Caco-2 (cell line): ENCODE results near the gene TMEM131L. TPM values are rescaled to one million over a fixed set of nuclear protein-coding genes. Genes with fewer than 3 reads are reported as not detected.
A peak's percentile ranks its signal among the peaks of the same experiment; 100 is the strongest.

ENCODE experiments used
- BruUV-seq: library from RNA; stranded (reverse); fragments of 400-500 nt; replicated peaks from 2 replicates; lab custom pipeline; 2021; lab: Mats Ljungman, UMichigan
- CTCF ChIA-PET: fragments of 300-600 bp; sonication (Branson Sonifier 250); formaldehyde crosslinking; loops from one replicate; lab custom pipeline; 2022; ENCODE audit warnings: antibody characterized with exemption; lab: Charles Lee
- POLR2A ChIA-PET: fragments of 300-600 bp; sonication (Branson Sonifier 250); formaldehyde crosslinking; loops from one replicate; lab custom pipeline; 2022; ENCODE audit warnings: antibody characterized with exemption; lab: Charles Lee
- DNase-seq, 2 experiments: peaks; one replicate each; pipeline versions ENCODE4 v3.0.0 to v3.0.0-alpha.2; 2020 to 2022
- H3K27me3 ChIP-seq: replicated peaks from 2 replicates; pipeline ENCODE4 v1.6.0; 2011; ENCODE audit warnings: low read length; ENCODE audit not compliant: control insufficient read depth, insufficient read depth
- H3K36me3 ChIP-seq: 2 replicates; pipeline ENCODE4 v1.5.1; 2011; ENCODE audit warnings: low read length; ENCODE audit not compliant: control insufficient read depth, insufficient read depth
- H3K4me1 ChIP-seq: fragments of 250-450 bp; sonication (Bioruptor Pico); 2 replicates; pipeline ENCODE4 v1.5.1; 2020; ENCODE audit warnings: mild to moderate bottlenecking
- H3K4me3 ChIP-seq: 2 replicates; pipeline ENCODE4 v1.5.1; 2011; ENCODE audit warnings: low read depth, mild to moderate bottlenecking, control low read depth, low read length
- H3K9me3 ChIP-seq: fragments of 250-450 bp; sonication (Bioruptor Pico); 2 replicates; pipeline ENCODE4 v1.5.1; 2020; ENCODE audit warnings: mild to moderate bottlenecking, moderate library complexity
- H3K27ac Mint-ChIP-seq: one replicate; pipeline ENCODE4 v1.8.0; 2022; ENCODE audit warnings: mixed read lengths; ENCODE audit not compliant: unreplicated experiment
- H3K27me3 Mint-ChIP-seq: one replicate; pipeline ENCODE4 v1.8.0; 2022; ENCODE audit warnings: mixed read lengths; ENCODE audit not compliant: insufficient read depth, unreplicated experiment
- H3K36me3 Mint-ChIP-seq: one replicate; pipeline ENCODE4 v1.8.0; 2022; ENCODE audit warnings: mild to moderate bottlenecking, mixed read lengths; ENCODE audit not compliant: insufficient read depth, unreplicated experiment
- H3K4me1 Mint-ChIP-seq: one replicate; pipeline ENCODE4 v1.8.0; 2022; ENCODE audit warnings: low read depth, mixed read lengths; ENCODE audit not compliant: unreplicated experiment
- H3K4me3 Mint-ChIP-seq: one replicate; pipeline ENCODE4 v1.8.0; 2022; ENCODE audit warnings: mild to moderate bottlenecking, moderate library complexity, mixed read lengths; ENCODE audit not compliant: unreplicated experiment
- H3K9me3 Mint-ChIP-seq: one replicate; pipeline ENCODE4 v1.8.0; 2022; ENCODE audit warnings: mixed read lengths; ENCODE audit not compliant: unreplicated experiment
- intact Hi-C: fragments of 100-400 bp; cut with micrococcal nuclease; formaldehyde crosslinking; loops from one replicate; pipeline ENCODE4 v1.10.0; 2022; ENCODE audit not compliant: unreplicated experiment
- total RNA-seq: library from RNA; stranded (reverse); gene quantifications from 2 replicates; pipeline ENCODE4 v1.2.3, GENCODE V29; 2022
- TF ChIP-seq, protein P1 (sequence below), 2 experiments: fragments of 200-600 bp in 1 of 2; IDR thresholded peaks; 1 replicate in 1 of 2; 2 replicates in 1 of 2; pipeline versions ENCODE4 v1.5.1 to v1.8.0; 2011 to 2022; ENCODE audit warnings: antibody characterized with exemption in 1 of 2, control low read depth in 1 of 2, inconsistent platforms in 1 of 2, low read depth in 1 of 2, low read length in 1 of 2, mild to moderate bottlenecking in 1 of 2, moderate library complexity in 1 of 2; ENCODE audit not compliant: insufficient read depth in 1 of 2, severe bottlenecking in 1 of 2, unreplicated experiment in 1 of 2

TMEM131L gene
- total RNA-seq, 1 experiment from 2014 or later = 20.8 TPM

DNA sequence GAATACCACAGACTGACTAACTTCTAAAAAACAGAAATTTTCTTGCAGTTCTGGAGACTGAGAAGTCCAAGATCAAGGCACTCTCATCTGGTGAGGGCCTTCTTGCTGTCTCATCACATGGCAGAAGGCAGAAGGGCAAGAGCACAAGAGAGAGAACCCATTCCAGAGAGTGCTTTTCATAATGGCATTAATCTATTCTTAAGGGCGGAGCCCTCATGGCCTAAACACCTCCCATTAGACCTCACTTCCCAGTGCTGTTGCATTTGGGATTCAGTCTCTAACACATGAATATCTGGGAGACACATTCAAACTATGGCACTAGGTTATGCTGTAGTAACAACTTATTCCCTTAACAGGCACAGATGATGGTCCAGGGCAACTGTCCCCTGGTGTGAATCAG is 180.8 kb downstream of the TMEM131L start:
- Histone ChIP-seq H3K36me3 (no peaks in the 10 kb centered on the region), H3K9me3 (no peaks in the 10 kb centered on the region), H3K4me3 (no peak overlapping the region), H3K4me1 (no peaks in the 10 kb centered on the region), H3K27me3 (no peaks in the 10 kb centered on the region)
- ChIA-PET CTCF (no interaction called here), POLR2A (no interaction called here)
- intact Hi-C loops = no loop called here
- BruUV-seq = no TSS peak
- no peak overlapping the region for H3K27ac Mint-ChIP-seq
- no peaks in the 10 kb centered on the region for H3K9me3 Mint-ChIP-seq
- no peak for DNase-seq
- H3K4me1 Mint-ChIP-seq = no peaks in the 10 kb centered on the region
- no peaks in the 10 kb centered on the region for H3K36me3 Mint-ChIP-seq
- H3K27me3 Mint-ChIP-seq = no peaks in the 10 kb centered on the region
- TF ChIP-seq, protein P1, sequence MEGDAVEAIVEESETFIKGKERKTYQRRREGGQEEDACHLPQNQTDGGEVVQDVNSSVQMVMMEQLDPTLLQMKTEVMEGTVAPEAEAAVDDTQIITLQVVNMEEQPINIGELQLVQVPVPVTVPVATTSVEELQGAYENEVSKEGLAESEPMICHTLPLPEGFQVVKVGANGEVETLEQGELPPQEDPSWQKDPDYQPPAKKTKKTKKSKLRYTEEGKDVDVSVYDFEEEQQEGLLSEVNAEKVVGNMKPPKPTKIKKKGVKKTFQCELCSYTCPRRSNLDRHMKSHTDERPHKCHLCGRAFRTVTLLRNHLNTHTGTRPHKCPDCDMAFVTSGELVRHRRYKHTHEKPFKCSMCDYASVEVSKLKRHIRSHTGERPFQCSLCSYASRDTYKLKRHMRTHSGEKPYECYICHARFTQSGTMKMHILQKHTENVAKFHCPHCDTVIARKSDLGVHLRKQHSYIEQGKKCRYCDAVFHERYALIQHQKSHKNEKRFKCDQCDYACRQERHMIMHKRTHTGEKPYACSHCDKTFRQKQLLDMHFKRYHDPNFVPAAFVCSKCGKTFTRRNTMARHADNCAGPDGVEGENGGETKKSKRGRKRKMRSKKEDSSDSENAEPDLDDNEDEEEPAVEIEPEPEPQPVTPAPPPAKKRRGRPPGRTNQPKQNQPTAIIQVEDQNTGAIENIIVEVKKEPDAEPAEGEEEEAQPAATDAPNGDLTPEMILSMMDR (IDR thresholded peaks at IDR 0.05; ENCODE audit: insufficient read depth in 1 of 2, low read depth in 1 of 2, low read length in 1 of 2, severe bottlenecking in 1 of 2, unreplicated experiment in 1 of 2) = no peak
- no peak overlapping the region for H3K4me3 Mint-ChIP-seq

GRCh38 chr4:153647975-153648374 is 181.8 kb downstream of the TMEM131L start:
- no peaks in the 10 kb centered on the region for H3K27me3 ChIP-seq
- no peak overlapping the region for H3K4me3 ChIP-seq
- intact Hi-C loops = no loop called here
- no peak overlapping the region for H3K27ac Mint-ChIP-seq
- no peaks in the 10 kb centered on the region for H3K9me3 Mint-ChIP-seq
- DNase-seq = no peak
- TF ChIP-seq, protein P1 (IDR thresholded peaks at IDR 0.05; ENCODE audit: insufficient read depth in 1 of 2, low read depth in 1 of 2, low read length in 1 of 2, severe bottlenecking in 1 of 2, unreplicated experiment in 1 of 2) = no peak
- CTCF ChIA-PET = interaction anchor here (0.7 kb wide), 1 partner anchor 102 kb away, joined by 3 read pairs; no protein-coding TSS in a partner anchor
- POLR2A ChIA-PET = no interaction called here
- H3K27me3 Mint-ChIP-seq = no peaks in the 10 kb centered on the region
- no peaks in the 10 kb centered on the region for H3K4me1 Mint-ChIP-seq
- H3K4me1 ChIP-seq = no peaks in the 10 kb centered on the region
- no peaks in the 10 kb centered on the region for H3K36me3 Mint-ChIP-seq
- H3K36me3 ChIP-seq = no peaks in the 10 kb centered on the region
- BruUV-seq = no TSS peak
- no peak overlapping the region for H3K4me3 Mint-ChIP-seq
- H3K9me3 ChIP-seq = no peaks in the 10 kb centered on the region

GRCh38 chr4:153649572-153649991 is 183.4 kb downstream of the TMEM131L start:
- Histone ChIP-seq H3K27me3 (no peaks in the 10 kb centered on the region), H3K9me3 (no peaks in the 10 kb centered on the region), H3K36me3 (no peaks in the 10 kb centered on the region), H3K4me1 (no peaks in the 10 kb centered on the region), H3K4me3 (no peak overlapping the region)
- ChIA-PET CTCF (no interaction called here), POLR2A (no interaction called here)
- TF ChIP-seq, protein P1 (IDR thresholded peaks at IDR 0.05; ENCODE audit: insufficient read depth in 1 of 2, low read depth in 1 of 2, low read length in 1 of 2, severe bottlenecking in 1 of 2, unreplicated experiment in 1 of 2) = peak in 1 of 2 experiments; percentile 30
- no peak overlapping the region for H3K4me3 Mint-ChIP-seq
- H3K27me3 Mint-ChIP-seq = no peaks in the 10 kb centered on the region
- intact Hi-C loops = no loop called here
- peak in 1 of 2 experiments; percentile 24 for DNase-seq
- H3K9me3 Mint-ChIP-seq = no peaks in the 10 kb centered on the region
- no peaks in the 10 kb centered on the region for H3K36me3 Mint-ChIP-seq
- BruUV-seq = no TSS peak
- no peak overlapping the region for H3K27ac Mint-ChIP-seq
- H3K4me1 Mint-ChIP-seq = no peaks in the 10 kb centered on the region
